HepG2 (cell line): Measurements from ENCODE around the gene CDKN1C. TPM values are rescaled to one million over a fixed set of nuclear protein-coding genes. Genes with fewer than 3 reads are reported as not detected.

ENCODE experiments used
- ARNT ChIP-seq: fragments of 450-650 bp; IDR thresholded peaks from 2 replicates; pipeline ENCODE4 v1.6.1; 2017
- CREM ChIP-seq, 2 experiments: sonication (generic) in 1 of 2; formaldehyde crosslinking in 1 of 2; IDR thresholded peaks; 2 replicates each; pipeline versions ENCODE4 v1.4.0 to v1.6.1; 2016 to 2020; ENCODE audit warnings: antibody characterized with exemption in 1 of 2, mild to moderate bottlenecking in 1 of 2, missing genetic modification reagents in 1 of 2
- ETV5 ChIP-seq: IDR thresholded peaks from 2 replicates; pipeline ENCODE4 v1.6.1; 2018; ENCODE audit warnings: missing biosample characterization, missing genetic modification reagents, inconsistent platforms, borderline replicate concordance
- FOXO1 ChIP-seq: sonication (generic); formaldehyde crosslinking; IDR thresholded peaks from 2 replicates; pipeline ENCODE4 v1.4.0; 2020; ENCODE audit warnings: missing genetic modification reagents
- HNRNPL ChIP-seq: fragments of 200-400 bp; formaldehyde crosslinking; IDR thresholded peaks from 2 replicates; pipeline ENCODE4 v1.6.1; 2017; ENCODE audit warnings: mild to moderate bottlenecking, low read depth, low read length
- KDM5B ChIP-seq: sonication (generic); formaldehyde crosslinking; IDR thresholded peaks from 2 replicates; pipeline ENCODE4 v1.4.0; 2020; ENCODE audit warnings: missing genetic modification reagents, mild to moderate bottlenecking, borderline replicate concordance
- MTF2 ChIP-seq: sonication (generic); formaldehyde crosslinking; IDR thresholded peaks from 2 replicates; pipeline ENCODE4 v1.5.0; 2020; ENCODE audit warnings: missing genetic modification reagents, borderline replicate concordance
- NFIC ChIP-seq: IDR thresholded peaks from 2 replicates; pipeline ENCODE4 v1.6.1; 2012; ENCODE audit warnings: mild to moderate bottlenecking, low read length, inconsistent platforms
- POLR2G ChIP-seq: fragments of 200-400 bp; formaldehyde crosslinking; IDR thresholded peaks from 2 replicates; pipeline ENCODE4 v1.6.1; 2018; ENCODE audit warnings: mild to moderate bottlenecking, low read depth, low read length, moderate library complexity
- SRSF1 ChIP-seq: fragments of 200-400 bp; formaldehyde crosslinking; optimal IDR thresholded peaks from 2 replicates; pipeline ENCODE3; 2017; ENCODE audit warnings: mild to moderate bottlenecking, low read depth, low read length, moderate library complexity
- TMF1 ChIP-seq: sonication (generic); formaldehyde crosslinking; IDR thresholded peaks from 2 replicates; pipeline ENCODE4 v1.8.1; 2022; ENCODE audit warnings: low read depth, missing genetic modification reagents
- TOPORS ChIP-seq: sonication (generic); formaldehyde crosslinking; IDR thresholded peaks from 2 replicates; pipeline ENCODE4 v1.8.0; 2023; ENCODE audit warnings: mild to moderate bottlenecking, missing genetic modification reagents
- ZFX ChIP-seq: sonication (generic); formaldehyde crosslinking; IDR thresholded peaks from 2 replicates; pipeline ENCODE4 v1.4.0; 2020; ENCODE audit warnings: mild to moderate bottlenecking, low read depth, missing genetic modification reagents, moderate library complexity
- ZNF264 ChIP-seq: sonication (generic); formaldehyde crosslinking; IDR thresholded peaks from 2 replicates; pipeline ENCODE4 v1.4.0; 2020; ENCODE audit warnings: missing genetic modification reagents
- polyA plus RNA-seq, 8 experiments: library from polyadenylated mRNA; depleted of rRNA in 3 of 8; stranded (reverse) in 7 of 8; unstranded in 1 of 8; fragments of >200 nt; fragmentation: Illumina TruSeq in 4 of 8; extraction: Trizol in 4 of 8; gene quantifications; 2 replicates each; pipeline versions ENCODE4 v1.2.1 to v1.2.3, GENCODE V29; 2011 to 2016; ENCODE audit warnings: low read depth in 4 of 8, missing spikeins in 1 of 8, mixed read lengths in 1 of 8; ENCODE audit not compliant: insufficient read depth in 1 of 8
- total RNA-seq, 5 experiments: library from RNA; depleted of rRNA; stranded (reverse); fragments of >200 nt; fragmentation: Illumina TruSeq; extraction: Trizol; gene quantifications; 2 replicates each; pipeline ENCODE4 v1.2.3, GENCODE V29; 2016; ENCODE audit warnings: low read depth in 1 of 5
- TF ChIP-seq, protein P1 (sequence below): IDR thresholded peaks from 2 replicates; pipeline ENCODE4 v1.6.1; 2012; ENCODE audit warnings: inconsistent platforms
- TF ChIP-seq, protein P2 (sequence below): sonication (generic); formaldehyde crosslinking; IDR thresholded peaks from 2 replicates; pipeline ENCODE4 v1.9.0; 2022; ENCODE audit warnings: low read depth, missing genetic modification reagents
- TF ChIP-seq, protein P3 (sequence below): sonication (generic); formaldehyde crosslinking; IDR thresholded peaks from 2 replicates; pipeline ENCODE4 v1.4.0; 2020; ENCODE audit warnings: mild to moderate bottlenecking, missing genetic modification reagents
- TF ChIP-seq, protein P4 (sequence below): sonication (generic); formaldehyde crosslinking; IDR thresholded peaks from 2 replicates; pipeline ENCODE4 v1.5.1; 2020; ENCODE audit warnings: mild to moderate bottlenecking, missing genetic modification reagents, moderate library complexity

Gene CDKN1C
- total and polyA plus RNA-seq, 2 of the 13 experiments (the other 11 are each of a cell fraction or from before 2014, with no cell fraction given), result not detected

DNA sequence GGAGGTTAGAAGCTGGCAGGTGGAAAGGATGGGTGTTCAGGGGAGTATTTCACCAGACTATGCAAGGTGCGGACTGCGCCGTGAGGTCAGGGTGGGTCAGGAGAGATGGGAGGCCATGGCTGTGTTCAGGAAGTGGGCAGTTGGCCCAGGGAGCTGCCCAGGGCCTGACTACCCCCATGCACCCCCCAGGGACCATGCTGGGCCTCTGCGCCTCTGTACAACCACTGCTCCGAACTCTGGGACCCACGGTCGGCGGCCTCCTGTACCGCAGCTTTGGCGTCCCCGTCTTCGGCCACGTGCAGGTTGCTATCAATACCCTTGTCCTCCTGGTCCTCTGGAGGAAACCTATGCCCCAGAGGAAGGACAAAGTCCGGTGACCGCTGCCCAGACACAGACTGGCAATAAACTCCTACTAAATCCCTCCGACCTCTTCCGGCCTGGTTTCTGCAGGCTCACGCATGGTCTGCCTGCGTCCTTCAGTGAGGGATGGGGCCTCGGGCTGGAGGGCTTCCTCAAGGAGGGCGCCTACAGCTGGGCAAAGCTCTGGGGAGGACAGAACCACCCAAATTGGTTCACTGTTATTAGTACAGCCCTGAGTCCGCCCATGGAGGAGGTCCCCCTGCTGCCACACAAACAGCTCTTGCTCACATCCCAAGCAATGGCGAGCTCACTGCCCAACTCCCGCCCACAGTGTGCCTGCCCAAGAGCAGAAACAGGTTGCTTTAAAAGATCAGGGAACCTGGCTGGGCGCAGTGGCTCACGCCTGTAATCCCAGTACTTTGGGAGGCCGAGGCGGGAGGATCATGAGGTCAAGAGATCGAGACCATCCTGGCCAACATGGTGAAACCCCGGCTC lies 39.5 kb upstream of the CDKN1C start (continued):
- TF ChIP-seq, protein P1, sequence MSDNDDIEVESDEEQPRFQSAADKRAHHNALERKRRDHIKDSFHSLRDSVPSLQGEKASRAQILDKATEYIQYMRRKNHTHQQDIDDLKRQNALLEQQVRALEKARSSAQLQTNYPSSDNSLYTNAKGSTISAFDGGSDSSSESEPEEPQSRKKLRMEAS, result 0 out of 2 replicates have a peak, but pooled peaks have one; percentile 21
- TF ChIP-seq FOXO1 (CRISPR knock-in tag) (no peak), ZFX (CRISPR knock-in tag) (peak; percentile 14; the same call in 1 of the 2 replicates), CREM (IDR thresholded peaks at IDR 0.05) (no peak), CREM (CRISPR knock-in tag; IDR thresholded peaks at IDR 0.05) (no peak), HNRNPL (0 out of 2 replicates have a peak, but pooled peaks have one; percentile 25), KDM5B (CRISPR knock-in tag) (0 out of 2 replicates have a peak, but pooled peaks have one; percentile 18), SRSF1 (no peak), ETV5 (CRISPR knock-in tag) (peak; percentile 35; the same call in 1 of the 2 replicates), POLR2G (peak; percentile 29; the same call in 1 of the 2 replicates), TMF1 (CRISPR knock-in tag) (no peak), NFIC (no peak), TOPORS (CRISPR knock-in tag) (no peak), ARNT (no peak), ZNF264 (CRISPR knock-in tag) (no peak), MTF2 (CRISPR knock-in tag) (no peak)
- TF ChIP-seq, protein P2, sequence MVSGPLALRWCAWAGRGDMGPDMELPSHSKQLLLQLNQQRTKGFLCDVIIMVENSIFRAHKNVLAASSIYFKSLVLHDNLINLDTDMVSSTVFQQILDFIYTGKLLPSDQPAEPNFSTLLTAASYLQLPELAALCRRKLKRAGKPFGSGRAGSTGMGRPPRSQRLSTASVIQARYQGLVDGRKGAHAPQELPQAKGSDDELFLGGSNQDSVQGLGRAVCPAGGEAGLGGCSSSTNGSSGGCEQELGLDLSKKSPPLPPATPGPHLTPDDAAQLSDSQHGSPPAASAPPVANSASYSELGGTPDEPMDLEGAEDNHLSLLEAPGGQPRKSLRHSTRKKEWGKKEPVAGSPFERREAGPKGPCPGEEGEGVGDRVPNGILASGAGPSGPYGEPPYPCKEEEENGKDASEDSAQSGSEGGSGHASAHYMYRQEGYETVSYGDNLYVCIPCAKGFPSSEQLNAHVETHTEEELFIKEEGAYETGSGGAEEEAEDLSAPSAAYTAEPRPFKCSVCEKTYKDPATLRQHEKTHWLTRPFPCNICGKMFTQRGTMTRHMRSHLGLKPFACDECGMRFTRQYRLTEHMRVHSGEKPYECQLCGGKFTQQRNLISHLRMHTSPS (CRISPR knock-in tag), result peak; percentile 72; the same call in 1 of the 2 replicates
- TF ChIP-seq, protein P3, sequence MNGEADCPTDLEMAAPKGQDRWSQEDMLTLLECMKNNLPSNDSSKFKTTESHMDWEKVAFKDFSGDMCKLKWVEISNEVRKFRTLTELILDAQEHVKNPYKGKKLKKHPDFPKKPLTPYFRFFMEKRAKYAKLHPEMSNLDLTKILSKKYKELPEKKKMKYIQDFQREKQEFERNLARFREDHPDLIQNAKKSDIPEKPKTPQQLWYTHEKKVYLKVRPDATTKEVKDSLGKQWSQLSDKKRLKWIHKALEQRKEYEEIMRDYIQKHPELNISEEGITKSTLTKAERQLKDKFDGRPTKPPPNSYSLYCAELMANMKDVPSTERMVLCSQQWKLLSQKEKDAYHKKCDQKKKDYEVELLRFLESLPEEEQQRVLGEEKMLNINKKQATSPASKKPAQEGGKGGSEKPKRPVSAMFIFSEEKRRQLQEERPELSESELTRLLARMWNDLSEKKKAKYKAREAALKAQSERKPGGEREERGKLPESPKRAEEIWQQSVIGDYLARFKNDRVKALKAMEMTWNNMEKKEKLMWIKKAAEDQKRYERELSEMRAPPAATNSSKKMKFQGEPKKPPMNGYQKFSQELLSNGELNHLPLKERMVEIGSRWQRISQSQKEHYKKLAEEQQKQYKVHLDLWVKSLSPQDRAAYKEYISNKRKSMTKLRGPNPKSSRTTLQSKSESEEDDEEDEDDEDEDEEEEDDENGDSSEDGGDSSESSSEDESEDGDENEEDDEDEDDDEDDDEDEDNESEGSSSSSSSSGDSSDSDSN (CRISPR knock-in tag), result 0 out of 2 replicates have a peak, but pooled peaks have one; percentile 13
- TF ChIP-seq, protein P4, sequence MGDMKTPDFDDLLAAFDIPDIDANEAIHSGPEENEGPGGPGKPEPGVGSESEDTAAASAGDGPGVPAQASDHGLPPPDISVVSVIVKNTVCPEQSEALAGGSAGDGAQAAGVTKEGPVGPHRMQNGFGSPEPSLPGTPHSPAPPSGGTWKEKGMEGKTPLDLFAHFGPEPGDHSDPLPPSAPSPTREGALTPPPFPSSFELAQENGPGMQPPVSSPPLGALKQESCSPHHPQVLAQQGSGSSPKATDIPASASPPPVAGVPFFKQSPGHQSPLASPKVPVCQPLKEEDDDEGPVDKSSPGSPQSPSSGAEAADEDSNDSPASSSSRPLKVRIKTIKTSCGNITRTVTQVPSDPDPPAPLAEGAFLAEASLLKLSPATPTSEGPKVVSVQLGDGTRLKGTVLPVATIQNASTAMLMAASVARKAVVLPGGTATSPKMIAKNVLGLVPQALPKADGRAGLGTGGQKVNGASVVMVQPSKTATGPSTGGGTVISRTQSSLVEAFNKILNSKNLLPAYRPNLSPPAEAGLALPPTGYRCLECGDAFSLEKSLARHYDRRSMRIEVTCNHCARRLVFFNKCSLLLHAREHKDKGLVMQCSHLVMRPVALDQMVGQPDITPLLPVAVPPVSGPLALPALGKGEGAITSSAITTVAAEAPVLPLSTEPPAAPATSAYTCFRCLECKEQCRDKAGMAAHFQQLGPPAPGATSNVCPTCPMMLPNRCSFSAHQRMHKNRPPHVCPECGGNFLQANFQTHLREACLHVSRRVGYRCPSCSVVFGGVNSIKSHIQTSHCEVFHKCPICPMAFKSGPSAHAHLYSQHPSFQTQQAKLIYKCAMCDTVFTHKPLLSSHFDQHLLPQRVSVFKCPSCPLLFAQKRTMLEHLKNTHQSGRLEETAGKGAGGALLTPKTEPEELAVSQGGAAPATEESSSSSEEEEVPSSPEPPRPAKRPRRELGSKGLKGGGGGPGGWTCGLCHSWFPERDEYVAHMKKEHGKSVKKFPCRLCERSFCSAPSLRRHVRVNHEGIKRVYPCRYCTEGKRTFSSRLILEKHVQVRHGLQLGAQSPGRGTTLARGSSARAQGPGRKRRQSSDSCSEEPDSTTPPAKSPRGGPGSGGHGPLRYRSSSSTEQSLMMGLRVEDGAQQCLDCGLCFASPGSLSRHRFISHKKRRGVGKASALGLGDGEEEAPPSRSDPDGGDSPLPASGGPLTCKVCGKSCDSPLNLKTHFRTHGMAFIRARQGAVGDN (CRISPR knock-in tag), result peak; percentile 59
